ENCODE data around the gene MAPK8IP3. TPM values are rescaled to one million over a fixed set of nuclear protein-coding genes. Genes with fewer than 3 reads are reported as not detected.

Gene MAPK8IP3
- 100 to 1,000 TPM in 3 of 4 donors, 10 to 100 TPM in 1; 78.1 to 456 (median 193) TPM for total RNA-seq

- Histone ChIP-seq H3K4me1 (peaks cover 0 to 24% (median 5%) of the 10 kb centered on the region in 4 donors), H3K27ac (peak within 1 kb of the TSS; percentile 83 to 97 (median 92)), H3K27me3 (no peaks in the 10 kb centered on the region), H3K36me3 (peaks cover 0 to 4% (median 0%) of the 10 kb centered on the region in 3 donors), H3K4me3 (peak within 1 kb of the TSS; percentile 53 to 99 (median 70)), H3K9me3 (no peaks in the 10 kb centered on the region)
- peak; percentile 97 to 100 (median 100) for TF ChIP-seq CTCF (IDR thresholded peaks at IDR 0.05)
- TF ChIP-seq POLR2A (IDR thresholded peaks at IDR 0.05): peak; percentile 92 to 97
- DNase-seq: peak; percentile 84 to 98 (median 95)
Observed at GRCh38 chr16:1705688-1706385, at the start of gene MAPK8IP3. Gene MAPK8IP3 (plus strand): TSS chr16:1706195. CDS start chr16:1706340, 145 bp downstream.

- H3K9me3 ChIP-seq: no peaks in the 10 kb centered on the region
- H3K36me3 ChIP-seq: peaks cover 0 to 89% (median 0%) of the 10 kb centered on the region in 3 donors
- no peaks in the 10 kb centered on the region for H3K4me1 ChIP-seq
- no peaks in the 10 kb centered on the region for H3K27me3 ChIP-seq
- no peak overlapping the region for H3K27ac ChIP-seq
- DNase-seq: no peak
- no peak for TF ChIP-seq CTCF (IDR thresholded peaks at IDR 0.05)
- TF ChIP-seq POLR2A (IDR thresholded peaks at IDR 0.05): no peak
- no peak overlapping the region for H3K4me3 ChIP-seq
Observed at GRCh38 chr16:1656808-1657617, 49.0 kb upstream of the MAPK8IP3 start.

- DNase-seq: no peak
- Histone ChIP-seq H3K9me3 (no peaks in the 10 kb centered on the region), H3K27me3 (no peaks in the 10 kb centered on the region), H3K4me1 (no peaks in the 10 kb centered on the region), H3K36me3 (peaks cover 0 to 89% (median 0%) of the 10 kb centered on the region in 3 donors), H3K27ac (no peak overlapping the region), H3K4me3 (no peak overlapping the region)
- TF ChIP-seq POLR2A (IDR thresholded peaks at IDR 0.05) (no peak), CTCF (IDR thresholded peaks at IDR 0.05) (no peak)
Observed at GRCh38 chr16:1657841-1658240, 48.2 kb upstream of the MAPK8IP3 start.

GRCh38 chr16:1659031-1659430 lies 47.0 kb upstream of the MAPK8IP3 start:
- H3K27me3 ChIP-seq: no peaks in the 10 kb centered on the region
- no peak overlapping the region for H3K27ac ChIP-seq
- no peaks in the 10 kb centered on the region for H3K4me1 ChIP-seq
- H3K36me3 ChIP-seq: peaks cover 0 to 92% (median 0%) of the 10 kb centered on the region in 3 donors
- no peak for DNase-seq
- H3K9me3 ChIP-seq: no peaks in the 10 kb centered on the region
- H3K4me3 ChIP-seq: no peak overlapping the region
- TF ChIP-seq CTCF (IDR thresholded peaks at IDR 0.05) (no peak), POLR2A (IDR thresholded peaks at IDR 0.05) (no peak)

GRCh38 chr16:1661826-1662225 lies 44.2 kb upstream of the MAPK8IP3 start:
- Histone ChIP-seq H3K4me3 (no peak overlapping the region), H3K4me1 (no peaks in the 10 kb centered on the region), H3K9me3 (no peaks in the 10 kb centered on the region), H3K36me3 (peaks cover 0 to 90% (median 0%) of the 10 kb centered on the region in 3 donors), H3K27me3 (no peaks in the 10 kb centered on the region), H3K27ac (no peak overlapping the region)
- DNase-seq: no peak
- no peak for TF ChIP-seq CTCF (IDR thresholded peaks at IDR 0.05)
- TF ChIP-seq POLR2A (IDR thresholded peaks at IDR 0.05): no peak

Data from Peyer's patch (tissue), 4 donors.